Stimulated activated CD8-positive, alpha-beta memory T cell treated with anti-CD3 and anti-CD28 coated beads, Interleukin-7, amount 100 ng/mL, for 24 hours (primary cell): ENCODE results near the gene DSC3.

Experiments
- DNase-seq: peaks from one replicate; pipeline ENCODE4 v3.0.0-alpha.2; 2020; ENCODE audit warnings: low read depth

The DSC3 gene

DNA sequence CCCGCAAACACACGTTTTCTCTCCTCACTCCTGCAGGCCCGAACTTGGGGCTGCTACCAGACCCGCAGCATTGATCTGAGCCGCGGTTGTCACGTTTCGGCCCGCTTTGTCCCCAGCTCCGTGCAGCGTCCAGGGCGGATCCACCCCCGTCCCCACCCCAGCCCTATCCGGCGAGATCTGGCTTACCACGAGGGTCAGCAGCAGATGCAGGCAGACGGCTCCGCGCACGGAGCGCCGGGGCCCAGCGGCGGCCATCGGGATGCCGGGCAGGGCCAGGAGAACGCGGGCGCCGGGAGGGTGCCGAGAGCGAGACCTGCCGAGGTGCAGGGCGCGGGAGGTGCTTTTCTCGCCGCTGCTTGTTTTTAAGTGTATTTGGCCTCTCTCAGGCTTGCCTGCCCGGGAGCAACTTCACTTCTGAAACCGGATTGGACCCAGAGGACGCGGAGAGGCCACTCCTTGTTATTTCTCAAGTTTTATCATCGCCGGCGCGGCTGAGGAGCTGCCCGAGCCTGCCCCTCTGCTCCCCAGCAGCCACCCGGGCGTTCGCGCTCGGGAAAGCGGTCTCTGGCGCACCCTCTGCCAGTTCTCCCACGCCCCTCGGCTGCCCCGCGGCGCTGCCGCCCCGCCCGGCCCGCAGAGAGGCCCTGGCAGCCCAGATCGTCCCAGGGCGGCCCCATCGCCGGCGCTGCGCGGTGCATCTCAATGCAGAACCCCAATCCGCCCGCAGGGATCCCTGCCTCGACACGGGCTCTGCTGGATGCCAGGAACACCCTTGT, at the start of gene DSC3:
DSC3 (minus strand) TSS at position 337 of the 776 bp plus-strand sequence; CDS start at position 255, 82 bp downstream.
- no peak for DNase-seq

DNA sequence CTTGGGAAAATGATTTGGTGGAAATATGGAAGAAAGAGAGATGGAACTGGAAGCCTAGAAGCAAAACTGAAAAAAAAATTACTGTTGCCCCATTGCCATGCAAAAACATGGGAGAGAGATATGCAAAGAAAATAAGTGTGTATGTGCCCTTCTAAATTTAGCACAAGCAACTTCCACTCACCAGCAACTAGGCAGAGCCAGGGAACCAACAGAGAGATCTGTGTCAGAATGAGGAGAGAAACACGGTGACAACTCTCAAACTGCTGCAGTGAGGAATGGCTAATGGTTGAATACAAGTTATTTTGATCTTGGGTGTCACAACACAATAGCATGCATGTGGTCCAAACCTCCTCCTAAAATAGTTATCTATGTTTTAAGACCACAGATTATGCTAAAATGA, 48.8 kb upstream of the DSC3 start:
- no peak for DNase-seq

DNA sequence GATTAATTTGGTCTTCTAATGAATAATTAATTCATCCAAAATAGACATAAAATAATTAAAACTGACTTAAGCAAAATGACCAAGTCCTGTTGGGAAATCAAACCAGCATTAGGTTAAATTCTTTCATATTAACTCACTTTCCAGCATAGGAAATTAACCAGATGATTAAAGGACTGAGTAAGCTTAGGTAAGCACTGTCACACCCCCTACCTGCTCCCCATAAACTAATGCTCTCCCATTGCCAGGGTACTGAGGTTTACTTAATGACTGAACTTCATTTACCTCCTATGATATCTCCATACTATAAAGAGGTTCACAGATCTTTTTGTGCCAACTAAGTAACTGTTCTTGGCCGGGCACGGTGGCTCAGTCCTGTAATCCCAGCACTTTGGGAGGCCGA, 46.0 kb upstream of the DSC3 start:
- DNase-seq = no peak

DNA sequence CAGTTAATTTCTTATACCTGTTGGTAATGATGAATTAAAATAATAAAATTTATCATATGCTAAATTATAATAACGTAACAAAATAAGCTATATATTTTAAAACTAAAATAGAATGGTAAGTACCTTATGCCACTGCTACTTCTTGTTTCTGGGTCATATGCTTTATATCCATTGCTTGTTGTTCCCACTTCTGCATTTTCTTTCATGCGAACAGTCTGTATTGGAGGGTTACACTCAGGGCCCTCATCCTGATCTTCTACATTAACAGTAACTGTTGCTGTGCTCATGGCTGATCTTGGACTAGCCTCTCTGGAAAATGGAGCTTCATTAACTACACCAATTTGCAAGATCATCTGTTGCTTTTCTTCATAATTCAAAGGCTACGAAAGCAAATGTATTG, 37.4 kb upstream of the DSC3 start:
- no peak for DNase-seq

DNA sequence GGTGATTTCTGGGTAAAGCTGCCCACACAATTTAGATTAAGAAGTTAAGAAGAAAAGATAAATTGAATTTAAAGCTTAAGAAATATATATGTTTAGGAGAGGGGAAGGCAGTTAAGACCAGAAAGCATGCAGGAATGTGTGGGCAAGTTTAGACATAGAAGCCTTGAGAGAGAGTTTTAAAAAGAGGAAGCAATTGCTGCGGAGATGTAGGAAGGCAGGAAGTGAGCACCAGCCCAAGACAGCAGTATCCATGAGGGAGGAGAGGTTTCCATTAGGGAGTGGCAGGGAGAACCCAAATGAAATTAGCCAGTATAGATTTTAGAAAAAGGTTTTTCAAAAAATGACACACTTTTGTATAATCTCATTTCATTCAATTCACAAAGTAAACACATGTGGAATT, 35.3 kb upstream of the DSC3 start:
- DNase-seq = no peak

DNA sequence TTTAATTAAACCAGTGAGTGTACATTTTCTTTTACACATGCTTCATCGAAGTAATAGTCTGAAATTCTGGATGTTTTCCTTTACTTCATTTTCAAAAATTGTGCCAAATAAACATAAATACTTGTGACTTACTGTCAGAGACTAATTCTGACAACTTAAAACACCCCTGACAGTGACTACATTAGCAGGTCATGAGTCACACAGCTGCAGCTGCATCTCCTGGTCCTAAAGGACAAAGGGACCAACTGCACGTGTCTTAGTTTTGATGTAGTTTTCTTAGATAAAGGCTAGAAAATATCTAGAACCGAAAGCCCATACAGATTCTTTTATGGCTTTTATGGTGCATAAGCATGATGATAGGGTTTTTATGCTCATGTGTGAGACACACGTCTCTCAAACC, 29.6 kb upstream of the DSC3 start:
- DNase-seq = no peak

DNA sequence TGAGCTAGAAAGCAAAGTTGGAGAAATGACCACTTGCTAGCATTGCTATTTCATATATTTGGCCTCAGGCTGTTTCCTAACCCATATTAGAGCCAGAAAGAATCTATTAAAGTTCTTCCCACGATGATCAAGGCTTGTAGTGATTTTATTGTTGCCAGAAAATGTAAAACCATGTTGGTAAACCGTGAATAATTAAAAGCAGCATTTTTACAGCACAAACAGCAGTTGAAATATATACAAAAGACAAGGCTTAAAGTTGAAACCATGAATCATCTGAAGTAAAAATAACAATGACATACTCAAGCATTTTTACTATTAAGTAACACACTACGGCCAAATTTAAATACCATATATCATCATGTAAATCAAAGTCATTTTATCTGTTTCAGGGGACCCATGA, 27.7 kb upstream of the DSC3 start:
- no peak for DNase-seq

DNA sequence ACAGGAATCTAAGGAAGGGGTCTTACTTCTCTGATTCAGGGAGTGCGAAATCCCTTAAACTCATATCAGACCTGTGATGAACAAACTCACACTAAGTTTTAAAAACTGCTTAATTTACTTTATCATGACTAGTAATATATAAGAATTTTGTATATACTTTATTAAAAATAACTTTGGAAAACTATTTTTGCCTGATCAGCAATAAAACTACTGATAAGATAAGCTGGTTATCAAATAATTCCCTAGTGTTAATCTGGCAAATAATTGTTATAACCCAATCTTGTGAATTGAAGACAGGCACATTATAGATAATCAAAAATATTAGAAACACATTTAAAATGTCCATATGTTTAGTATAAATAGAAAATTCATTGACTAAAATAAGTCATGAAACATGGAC, 23.7 kb upstream of the DSC3 start:
- DNase-seq = no peak

DNA sequence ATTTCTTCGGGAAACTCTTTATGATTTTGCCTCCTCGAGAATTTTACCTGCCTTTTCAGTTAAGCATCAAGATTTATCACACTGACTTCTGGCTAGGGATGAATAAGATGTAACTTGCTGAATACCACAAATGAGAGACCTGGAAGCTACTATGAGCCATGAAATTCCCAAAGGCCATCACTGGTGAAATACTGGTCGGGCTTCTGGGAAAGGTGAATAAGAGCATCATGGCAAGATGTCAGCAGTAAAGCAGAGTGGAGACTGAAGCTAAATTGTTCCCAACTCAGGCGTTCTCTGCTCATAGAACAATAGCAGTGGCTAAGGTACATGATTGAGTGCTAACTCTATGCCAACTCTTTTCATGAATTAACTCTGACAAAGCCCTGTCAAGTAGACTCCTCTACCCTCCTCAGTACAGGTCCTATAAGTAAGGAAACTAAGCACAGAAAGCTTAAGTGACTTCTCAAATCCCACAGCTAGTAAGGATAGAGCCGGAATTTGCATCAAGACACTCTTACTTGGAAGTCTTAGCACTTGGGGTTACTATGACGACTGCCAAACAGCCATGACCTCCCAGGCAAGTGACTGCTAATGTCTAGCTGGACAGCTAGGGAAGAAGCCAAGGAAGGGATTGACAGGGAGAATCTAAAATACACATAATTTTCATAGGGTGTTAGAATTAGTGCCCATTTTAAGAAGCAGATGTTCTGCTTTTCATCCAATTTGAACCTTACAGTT, 22.7 kb upstream of the DSC3 start:
- no peak for DNase-seq

DNA sequence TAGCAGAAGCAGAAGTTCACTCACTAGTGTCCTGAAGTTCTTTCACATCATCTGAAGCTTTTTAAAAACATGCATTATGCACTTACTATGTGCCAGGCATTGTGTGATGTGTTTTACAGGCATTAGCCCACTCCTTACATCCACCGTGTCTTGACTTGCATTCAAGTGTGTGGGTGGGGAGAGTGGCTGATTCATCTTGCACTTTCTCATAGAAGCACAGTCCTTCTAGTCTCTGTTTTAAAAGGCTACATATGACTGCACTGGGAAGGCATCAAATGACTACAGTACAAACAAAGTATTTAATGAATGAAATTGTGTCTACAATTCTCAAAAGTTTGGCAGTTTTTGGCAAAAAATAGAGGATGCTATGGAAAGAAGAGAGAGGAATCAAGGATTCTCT, 21.6 kb upstream of the DSC3 start:
- no peak for DNase-seq

DNA sequence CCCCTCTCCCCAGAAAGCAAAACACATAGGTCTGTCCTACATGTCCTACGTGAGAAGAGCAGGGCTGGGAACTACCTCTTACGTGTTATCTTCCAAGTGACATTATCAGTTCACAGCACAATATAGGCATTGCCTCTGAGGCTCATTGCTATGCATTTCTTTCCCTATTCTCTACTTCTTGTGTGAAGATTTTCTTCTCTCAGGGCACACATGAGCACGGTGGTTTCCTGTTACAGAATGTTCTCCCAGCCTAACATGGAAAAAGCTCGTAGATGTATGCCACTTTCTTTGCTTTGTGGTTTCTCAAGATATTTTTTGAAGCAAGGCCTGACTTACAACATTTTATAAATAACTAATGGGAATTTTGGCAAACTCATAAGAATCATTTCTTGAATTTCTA, 19.4 kb upstream of the DSC3 start:
- DNase-seq = no peak

DNA sequence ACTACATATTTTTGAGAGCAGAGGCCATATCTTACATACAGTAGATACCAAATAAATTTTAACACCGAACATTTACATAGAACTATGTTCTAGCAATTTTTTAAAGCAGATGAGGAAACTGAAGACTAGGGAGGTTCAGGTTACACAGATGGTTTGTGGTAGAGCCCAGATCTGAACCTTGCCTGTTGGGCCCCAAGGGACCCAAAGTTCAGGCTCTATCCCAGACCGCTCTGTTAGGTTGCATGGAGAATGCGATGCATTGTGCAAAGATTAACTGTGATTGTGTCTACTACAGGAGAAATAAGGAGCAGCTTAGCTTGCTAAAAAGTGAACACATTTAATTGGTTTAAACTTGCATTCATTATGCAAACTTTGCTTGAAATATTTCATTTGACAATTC, 16.4 kb upstream of the DSC3 start:
- DNase-seq = no peak

DNA sequence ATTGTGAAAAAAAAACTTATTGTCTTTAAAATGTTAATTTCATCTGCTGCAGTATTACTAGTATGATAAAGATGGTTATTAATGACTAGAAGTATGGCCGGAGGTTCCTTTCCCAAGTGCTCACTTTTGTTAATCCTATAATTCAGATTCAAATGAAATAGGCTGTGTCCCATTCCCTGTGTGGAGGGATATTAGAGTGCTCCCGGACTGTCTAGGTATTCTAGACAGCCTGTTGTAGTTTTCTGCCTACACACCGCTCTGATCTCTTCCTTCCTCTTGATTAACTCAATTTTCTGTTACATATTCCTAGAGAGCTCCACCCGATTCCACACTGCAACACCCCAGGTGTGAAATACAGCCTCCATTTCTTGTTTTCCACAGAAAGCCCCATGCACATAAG, 15.4 kb upstream of the DSC3 start:
- no peak for DNase-seq

DNA sequence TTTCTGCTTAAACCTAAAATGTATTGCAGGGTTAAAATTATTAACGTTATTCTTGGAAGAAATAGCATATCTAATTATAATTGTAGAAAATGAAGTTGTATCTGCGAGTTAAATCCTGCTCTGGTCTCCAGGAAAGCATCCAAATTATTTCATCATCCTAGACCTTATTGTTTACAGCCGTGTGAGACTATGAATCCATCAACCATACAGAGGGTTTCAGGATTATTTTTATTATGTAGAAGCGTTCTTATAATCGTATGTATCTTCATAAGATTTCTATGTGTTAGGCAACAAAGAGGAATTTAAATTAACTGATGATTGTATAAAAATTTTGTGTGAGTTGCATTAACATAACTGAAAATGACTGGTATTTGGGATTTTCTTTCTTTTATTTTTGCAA, 14.5 kb upstream of the DSC3 start:
- DNase-seq = no peak

DNA sequence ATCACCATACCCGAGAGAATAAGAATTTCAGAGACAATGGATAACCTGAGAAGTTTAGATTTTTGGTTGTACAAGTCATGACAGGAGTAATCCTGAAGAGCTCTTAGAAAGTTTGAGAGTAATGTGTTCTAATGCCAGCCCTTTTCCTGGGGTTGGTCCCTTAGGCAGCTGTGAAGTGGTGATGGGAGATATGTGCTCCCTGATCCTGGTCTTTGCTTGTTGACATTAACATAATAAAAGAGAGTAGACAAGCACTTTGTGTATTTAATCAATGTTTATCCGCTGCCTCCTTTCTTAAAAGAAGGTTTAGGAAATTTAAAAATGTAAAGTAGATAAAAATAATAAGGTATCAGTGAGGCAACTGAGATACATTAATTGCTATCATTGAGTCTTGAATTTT, 13.8 kb upstream of the DSC3 start:
- no peak for DNase-seq

DNA sequence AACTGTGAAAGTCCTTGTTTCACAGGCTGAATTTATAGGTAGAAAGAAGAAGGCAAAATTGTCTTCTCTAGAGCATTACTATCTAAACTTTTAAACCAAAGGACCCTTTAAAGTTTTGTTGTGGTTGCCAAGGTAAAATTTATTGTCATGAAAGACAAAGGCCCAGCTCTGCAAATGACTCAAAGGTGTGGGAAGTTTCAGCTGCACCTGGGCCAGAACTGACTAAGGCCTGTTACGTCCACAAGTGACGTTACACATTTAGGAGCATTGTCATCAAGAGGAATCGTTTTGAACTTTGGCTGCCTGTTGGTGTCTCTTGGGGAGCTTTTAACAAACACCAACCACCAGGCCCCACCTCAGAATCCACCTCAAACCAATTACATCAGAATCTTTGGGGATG, 8.1 kb upstream of the DSC3 start:
- no peak for DNase-seq

DNA sequence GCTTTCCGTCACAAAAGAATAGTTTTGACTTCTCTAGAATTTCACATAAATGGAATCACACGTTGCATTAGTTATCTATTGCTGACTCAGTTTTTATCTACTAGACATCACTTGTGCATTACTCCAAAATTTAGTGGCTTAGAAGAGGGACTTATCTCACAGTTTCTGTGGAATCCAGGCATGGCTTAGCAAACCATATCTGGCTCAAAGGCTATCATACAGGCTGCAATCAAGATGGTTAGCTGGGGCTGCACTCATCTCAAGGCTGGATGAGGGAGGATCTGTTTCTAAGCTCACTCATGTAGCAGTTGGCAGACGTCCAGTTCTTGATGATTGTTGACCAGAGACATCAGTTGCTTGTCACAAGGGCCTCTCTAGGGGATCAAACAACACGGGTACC, 6.6 kb upstream of the DSC3 start:
- no peak for DNase-seq

DNA sequence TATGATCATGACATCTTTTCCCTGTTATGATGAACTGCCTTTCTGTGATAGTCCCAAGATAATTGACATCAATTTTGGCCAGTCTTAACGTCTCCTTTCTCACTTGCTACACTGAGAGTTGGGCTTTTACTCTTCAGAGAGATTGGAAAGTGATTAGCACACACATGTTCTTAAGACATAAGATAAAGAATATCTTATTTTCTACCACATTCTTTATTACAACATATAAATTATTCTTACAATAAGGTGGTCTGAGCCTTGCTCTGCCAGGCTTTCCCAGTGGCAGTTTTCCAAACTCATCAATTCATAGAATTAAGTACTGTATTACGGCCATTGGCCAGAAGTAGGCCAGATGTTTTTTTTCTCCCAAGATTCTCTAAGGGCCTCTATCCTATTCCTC, 5.7 kb upstream of the DSC3 start:
- DNase-seq = no peak

DNA sequence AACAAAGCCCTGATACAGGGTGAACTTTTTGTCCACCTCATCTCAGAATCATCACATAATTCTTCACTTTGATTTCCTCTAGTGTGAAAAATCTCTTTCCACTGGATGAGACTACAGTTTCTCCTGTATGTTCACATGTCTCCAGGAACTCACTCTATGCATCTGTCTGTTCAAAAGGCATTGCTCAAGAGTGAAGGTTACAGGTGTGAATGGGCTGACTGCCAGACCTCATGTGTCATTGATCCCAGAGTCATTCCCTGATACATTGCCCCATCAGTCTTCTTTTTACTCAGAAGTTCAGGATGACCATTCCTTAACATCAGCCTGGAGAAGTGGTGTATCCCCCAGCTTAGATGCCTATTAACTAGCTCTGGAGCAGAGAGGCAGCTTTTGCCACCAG, 4.4 kb upstream of the DSC3 start:
- no peak for DNase-seq

DNA sequence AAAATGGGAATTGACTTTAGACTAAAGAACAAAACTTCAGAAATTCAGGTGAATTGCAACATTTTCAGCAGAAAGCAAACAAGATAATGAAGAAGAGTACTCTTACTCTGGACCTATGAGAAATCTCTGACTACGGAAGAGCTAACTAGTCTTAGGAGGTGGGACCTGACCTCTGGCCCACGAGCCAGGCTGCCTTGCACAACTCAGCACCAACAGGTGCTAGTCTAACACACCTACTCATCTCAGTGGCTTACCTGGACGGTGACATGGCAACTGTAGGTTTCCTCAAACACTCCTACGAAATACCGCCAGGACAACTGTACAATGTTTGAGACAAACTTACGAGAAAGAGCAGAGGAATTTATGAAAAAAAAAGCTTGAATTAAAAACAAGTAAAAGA, 3.1 kb upstream of the DSC3 start:
- no peak for DNase-seq

DNA sequence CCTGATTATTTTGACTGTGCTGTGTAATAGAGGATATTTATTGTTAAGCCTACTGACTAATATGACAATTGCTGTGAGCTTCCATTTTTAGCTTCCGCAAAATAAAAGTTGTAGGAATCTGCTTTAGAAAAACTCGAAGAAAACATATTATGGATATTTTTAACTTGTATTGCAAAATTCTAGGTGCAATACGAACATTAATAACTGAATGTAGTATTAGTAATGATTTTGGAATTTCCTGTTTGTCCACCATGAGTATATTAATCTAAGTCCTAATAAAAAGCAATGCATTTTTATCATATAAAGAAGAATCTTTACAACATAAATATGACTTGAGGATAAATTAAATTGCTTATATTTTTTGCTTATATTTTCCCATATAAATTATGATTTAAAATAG, 2.4 kb upstream of the DSC3 start:
- no peak for DNase-seq

DNA sequence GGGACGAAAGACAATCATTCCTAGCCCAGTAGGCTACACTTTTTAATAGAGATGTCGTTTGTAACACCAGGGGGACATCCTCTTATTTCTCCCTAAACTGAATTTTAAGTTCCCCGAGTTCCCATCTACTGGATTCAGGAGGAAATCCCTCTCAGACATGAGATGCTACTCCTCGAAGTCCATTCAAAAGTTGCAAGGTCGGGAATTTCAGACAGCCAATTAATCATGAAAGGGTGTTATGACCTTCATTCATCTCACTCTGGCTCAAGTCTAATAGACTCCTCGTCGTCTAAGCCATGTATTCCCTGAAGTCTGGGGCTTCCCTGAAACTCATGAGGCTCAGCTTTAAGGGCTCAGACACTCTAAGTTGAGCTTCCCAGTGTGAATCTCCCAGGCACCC, 1.2 kb upstream of the DSC3 start:
- DNase-seq = no peak

DNA sequence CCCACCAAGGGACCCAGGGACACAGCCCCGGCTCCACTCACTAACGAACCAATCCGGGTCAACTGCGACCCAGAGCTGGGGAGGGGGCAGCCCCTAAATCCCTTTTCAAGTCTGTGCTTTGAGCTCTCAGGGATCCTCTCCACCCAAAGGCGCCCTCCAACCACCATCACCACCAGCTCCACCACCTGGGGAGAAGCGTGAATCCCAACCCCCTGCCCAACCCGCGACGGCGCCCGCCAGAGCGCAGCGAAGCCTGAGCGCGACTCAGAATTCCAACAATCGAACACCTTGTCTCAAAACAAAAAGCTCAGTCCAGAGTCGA, 497 bp downstream of the DSC3 start:
- DNase-seq = no peak
